ENCODE measurements around the gene CTNNA2.

- TF ChIP-seq CTCF (IDR thresholded peaks at IDR 0.05): no peak
- no peak for TF ChIP-seq POLR2AphosphoS5 (IDR thresholded peaks at IDR 0.05; ENCODE audit: low read depth, low read length)
- no peak for TF ChIP-seq TCF7L2 (IDR thresholded peaks at IDR 0.05; ENCODE audit: low read depth, low read length)
- no peak for TF ChIP-seq SIN3A (IDR thresholded peaks at IDR 0.05; ENCODE audit: borderline replicate concordance, insufficient read depth, low read depth, low read length)
Observed at GRCh38 chr2:79916285-79916684, 403.4 kb downstream of the CTNNA2 start.

All from Panc1 (cell line).